Activated naive CD4-positive, alpha-beta T cell treated with anti-CD3 and anti-CD28 coated beads, Interleukin-2, amount 50 U/mL, for 16 hours (primary cell): ENCODE measurements around the gene NSD1.
A peak's percentile ranks its signal among the peaks of the same experiment; 100 is the strongest.

Experiments
- DNase-seq: peaks from one replicate; pipeline ENCODE4 v3.0.0-alpha.2; 2020

NSD1 gene

GRCh38 chr5:177310332-177310731 is 176.8 kb downstream of the NSD1 start:
- no peak for DNase-seq

GRCh38 chr5:177310757-177311391 is 177.3 kb downstream of the NSD1 start:
- no peak for DNase-seq

- no peak for DNase-seq
These were observed 177.8 kb downstream of the NSD1 start for GRCh38 chr5:177311392-177311722.

- peak; percentile 98 for DNase-seq
These were observed 178.4 kb downstream of the NSD1 start, which contains the start of gene MXD3 for GRCh38 chr5:177311723-177312648. Gene MXD3, minus strand, starts transcription at chr5:177311898. Its CDS starts 68 bp downstream, at chr5:177311830.

GRCh38 chr5:177312649-177313181 is 179.1 kb downstream of the NSD1 start:
- DNase-seq = no peak

GRCh38 chr5:177313561-177314259 is 180.1 kb downstream of the NSD1 start:
- DNase-seq = no peak

GRCh38 chr5:177314376-177315342 is 181.1 kb downstream of the NSD1 start:
- DNase-seq = no peak

GRCh38 chr5:177315411-177315810 is 181.8 kb downstream of the NSD1 start:
- no peak for DNase-seq

- no peak for DNase-seq
These were observed 182.4 kb downstream of the NSD1 start for GRCh38 chr5:177316005-177316404.

- DNase-seq = peak; percentile 75
These were observed 184.4 kb downstream of the NSD1 start for GRCh38 chr5:177317959-177318377.

GRCh38 chr5:177319913-177320588 is 186.5 kb downstream of the NSD1 start:
- DNase-seq = no peak

GRCh38 chr5:177320879-177321278 is 187.3 kb downstream of the NSD1 start:
- no peak for DNase-seq

- DNase-seq = no peak
These were observed 192.4 kb downstream of the NSD1 start for GRCh38 chr5:177325868-177326381.

- no peak for DNase-seq
These were observed 194.3 kb downstream of the NSD1 start for GRCh38 chr5:177327539-177328522.

- no peak for DNase-seq
These were observed 195.1 kb downstream of the NSD1 start for GRCh38 chr5:177328545-177329231.

- DNase-seq = no peak
These were observed 196.3 kb downstream of the NSD1 start for GRCh38 chr5:177329883-177330282.

- no peak for DNase-seq
These were observed 197.6 kb downstream of the NSD1 start for GRCh38 chr5:177330991-177331842.
